ENCODE results near the gene TNKS1BP1. TPM values are rescaled to one million over a fixed set of nuclear protein-coding genes. Genes with fewer than 3 reads are reported as not detected.

Gene TNKS1BP1
- total and polyA plus RNA-seq, 2 of the 8 experiments (the other 6 are each of a cell fraction or from before 2014, with no cell fraction given) = 50.0 to 122 TPM

- DNase-seq (ENCODE audit: low read depth in 1 of 2, low spot score in 2 of 2) = peak in 1 of 2 experiments; percentile 85
- Histone ChIP-seq H4K5ac (ENCODE audit: insufficient read length, low read depth, low read length) (no peak overlapping the region), H2BK5ac (ENCODE audit: low read depth, low read length) (no peak overlapping the region), H3K4ac (replicated peaks; ENCODE audit: insufficient read length, low read depth, low read length) (no peak overlapping the region), H3K14ac (ENCODE audit: insufficient read length) (no peak overlapping the region), H3K27ac (ENCODE audit: low read depth, low read length) (no peak overlapping the region), H4K91ac (replicated peaks; ENCODE audit: insufficient read length, low read length) (peak overlapping the region; percentile 82), H3K4me2 (ENCODE audit: insufficient read depth in 1 of 2, low read depth in 2 of 2, low read length in 2 of 2) (peak overlapping the region in 1 of 2 experiments; percentile 45; a peak in 3 of 4 replicates), H2BK20ac (ENCODE audit: low read length) (0 out of 2 replicates have a peak overlapping the region, but pooled peaks have one; percentile 87), H3K9me3 (ENCODE audit: insufficient read depth in 2 of 2, low read depth in 1 of 2, low read length in 1 of 2) (no peaks in the 10 kb centered on the region), H4K8ac (ENCODE audit: extremely low read depth, insufficient read depth, low read length) (peak overlapping the region; percentile 29; the same call in 1 of the 2 replicates), H3K18ac (ENCODE audit: extremely low read depth, low read length) (no peak overlapping the region), H3K4me1 (replicated peaks in 1 of 4; ENCODE audit: control insufficient read depth in 3 of 4, insufficient read depth in 4 of 4, low read length in 3 of 4) (peaks cover 5 to 15% (median 8%) of the 10 kb centered on the region in 4 experiments; a peak in 6 of 7 replicates), H3K23ac (ENCODE audit: insufficient read length) (no peak overlapping the region), H2AK5ac (ENCODE audit: low read depth, low read length) (no peak overlapping the region), H3K79me1 (ENCODE audit: low read depth, low read length) (no peaks in the 10 kb centered on the region), H3K27me3 (replicated peaks in 1 of 4; ENCODE audit: control insufficient read depth in 3 of 4, extremely low read depth in 1 of 4, insufficient read depth in 3 of 4, low read length in 3 of 4) (peaks cover 0 to 6% (median 4%) of the 10 kb centered on the region in 4 experiments; a peak in 4 of 7 replicates), H3K36me3 (ENCODE audit: control insufficient read depth in 2 of 4, insufficient read depth in 4 of 4, low read length in 3 of 4) (no peaks in the 10 kb centered on the region), H2BK15ac (ENCODE audit: low read length) (no peak overlapping the region), H3K9ac (replicated peaks in 1 of 4; ENCODE audit: extremely low read depth in 1 of 4, low read depth in 3 of 4, low read length in 3 of 4) (0 out of 7 replicates have a peak overlapping the region, but pooled peaks of 1 of the 4 experiments have one; percentile 4), H3K4me3 (ENCODE audit: extremely low read depth in 1 of 4, insufficient read depth in 2 of 4, low read depth in 3 of 4, low read length in 4 of 4) (no peak overlapping the region), H2BK12ac (ENCODE audit: low read depth, low read length) (peak overlapping the region; percentile 68), H2BK120ac (replicated peaks; ENCODE audit: low read depth, low read length) (peak overlapping the region; percentile 8), H4K20me1 (replicated peaks in 1 of 2; ENCODE audit: control insufficient read depth in 1 of 2, insufficient read depth in 2 of 2, low read length in 2 of 2) (no peaks in the 10 kb centered on the region), H2AFZ (ENCODE audit: low read length) (peak overlapping the region; percentile 88), H3K56ac (replicated peaks; ENCODE audit: insufficient read length, low read depth, low read length) (no peak overlapping the region), H3K23me2 (ENCODE audit: low read depth, low read length) (peaks cover 3% of the 10 kb centered on the region), H3K79me2 (ENCODE audit: control insufficient read depth in 1 of 2, insufficient read depth in 2 of 2, low read length in 2 of 2) (no peaks in the 10 kb centered on the region)
- 21% methylated on average over 11 of the region's 11 CpGs; no CpG with 5 or more reads in 1 of the 2 experiments for WGBS, 2 experiments (ENCODE audit: extremely low coverage in 1 of 2, insufficient coverage in 1 of 2, insufficient read length in 1 of 2, insufficient replicate concordance in 2 of 2, low coverage in 1 of 2, low lambda C conversion rate in 2 of 2, missing lambda C conversion rate in 1 of 2)
- ChIA-PET POLR2A (ENCODE audit: partially characterized antibody) (interaction anchor here (0.6 to 45.7 kb wide), 10 partner anchors 10 to 308 kb away, joined by 3 to 1279 read pairs (median 4); partner anchors contain the start of genes RTN4RL2, SSRP1, TNKS1BP1 and YPEL4), CTCF (ENCODE audit: partially characterized antibody) (interaction anchor here (0.6 to 6.3 kb wide), 27 partner anchors 11 to 670 kb away, joined by 3 to 49 read pairs (median 4); partner anchors contain the start of gene RTN4RL2)
- peak; percentile 98 for FAIRE-seq
- no peak for TF ChIP-seq RNF2 (IDR thresholded peaks at IDR 0.05; ENCODE audit: borderline replicate concordance, low read depth, low read length, missing control alignments, poor library complexity, severe bottlenecking)
- no peak for TF ChIP-seq TAF1 (IDR thresholded peaks at IDR 0.05; ENCODE audit: low read depth, low read length)
- TF ChIP-seq MAX (IDR thresholded peaks at IDR 0.05) = peak; percentile 92
- TF ChIP-seq CREB1 (IDR thresholded peaks at IDR 0.05) = no peak
- no peak for TF ChIP-seq TEAD4 (IDR thresholded peaks at IDR 0.05; ENCODE audit: low read depth, low read length)
- no peak for TF ChIP-seq SIRT6 (IDR thresholded peaks at IDR 0.05; ENCODE audit: low read length)
- TF ChIP-seq E2F6 (IDR thresholded peaks at IDR 0.05) = peak; percentile 53; the same call in 1 of the 2 replicates
- peak; percentile 84 to 89 for TF ChIP-seq RAD21 (IDR thresholded peaks at IDR 0.05 in 1 of 2, conservative IDR thresholded peaks at IDR 0.05 in 1 of 2; ENCODE audit: low read depth in 2 of 2, low read length in 2 of 2)
- no peak for TF ChIP-seq FOSL1 (IDR thresholded peaks at IDR 0.05; ENCODE audit: insufficient read depth, low read depth, low read length)
- no peak for TF ChIP-seq RBBP5 (IDR thresholded peaks at IDR 0.05; ENCODE audit: borderline replicate concordance, low read depth, low read length)
Measured at GRCh38 chr11:57345555-57346211, 20.9 kb upstream of the TNKS1BP1 start.
